Kidney (tissue), 14 donors: Measurements from ENCODE around the gene CIPC. TPM values are rescaled to one million over a fixed set of nuclear protein-coding genes. Genes with fewer than 3 reads are reported as not detected.

Experiments used
- DNase-seq, 5 donors: peaks; one replicate each; pipeline ENCODE4 v3.0.0-alpha.2; 2013 to 2020
- FAIRE-seq: peaks from 2 replicates; lab custom pipeline; 2012; peaks lifted over from hg19 to GRCh38; lab: Jason Lieb, UNC
- H3K27ac ChIP-seq, 2 donors: one replicate each; pipeline ENCODE4 v1.7.0; 2013; ENCODE audit warnings: low read depth in 2 of 2, low read length in 2 of 2, inconsistent platforms in 1 of 2
- H3K27me3 ChIP-seq: one replicate; pipeline ENCODE4 v1.7.1; 2013; ENCODE audit warnings: low read length, inconsistent platforms; ENCODE audit not compliant: control insufficient read depth, insufficient read depth
- H3K36me3 ChIP-seq, 3 donors: one replicate each; pipeline versions ENCODE4 v1.7.0 to v1.7.1; 2013; ENCODE audit warnings: low read length in 3 of 3, control low read depth in 1 of 3, inconsistent platforms in 1 of 3; ENCODE audit not compliant: insufficient read depth in 3 of 3, control insufficient read depth in 2 of 3
- H3K4me1 ChIP-seq, 3 donors: one replicate each; pipeline versions ENCODE4 v1.7.0 to v1.7.1; 2013; ENCODE audit warnings: low read length in 3 of 3, inconsistent platforms in 1 of 3, low read depth in 1 of 3; ENCODE audit not compliant: control insufficient read depth in 2 of 3, insufficient read depth in 2 of 3
- H3K4me3 ChIP-seq, 3 donors: one replicate each; pipeline versions ENCODE4 v1.7.0 to v1.8.1; 2013; ENCODE audit warnings: low read length in 3 of 3, control low read depth in 1 of 3, inconsistent platforms in 1 of 3
- H3K9ac ChIP-seq, 3 donors: one replicate each; pipeline versions ENCODE4 v1.7.0 to v1.7.1; 2013; ENCODE audit warnings: low read length in 3 of 3, control low read depth in 1 of 3, inconsistent platforms in 1 of 3
- H3K9me3 ChIP-seq, 3 donors: one replicate each; pipeline versions ENCODE4 v1.7.0 to v1.7.1; 2013; ENCODE audit warnings: low read length in 3 of 3, control low read depth in 1 of 3, inconsistent platforms in 1 of 3; ENCODE audit not compliant: control insufficient read depth in 2 of 3, insufficient read depth in 1 of 3
- intact Hi-C: fragments of 100-400 bp; cut with DNase I; formaldehyde crosslinking; loops from one replicate; pipeline ENCODE4 v1.11.1; 2022
- polyA plus RNA-seq: library from polyadenylated mRNA; stranded (reverse); fragments of 350-450 nt; fragmentation: Illumina TruSeq; extraction: RNeasy Lipid Tissue Mini Kit (QIAGEN cat#74804); gene quantifications from one replicate; pipeline ENCODE4 v1.2.3, GENCODE V29; 2014; ENCODE audit warnings: low read depth, low replicate concordance; ENCODE audit not compliant: insufficient read depth
- total RNA-seq: library from RNA; stranded (reverse); fragmentation: NEBNext Ultra II Directional; extraction: Animal tissue kit (Norgen Biotek cat#: 25700); gene quantifications from one replicate; pipeline ENCODE4 v1.2.1, GENCODE V29; 2021
- TF ChIP-seq, protein P1 (sequence below): IDR thresholded peaks from 3 replicates; pipeline ENCODE4 v1.5.1; 2012; ENCODE audit warnings: mild to moderate bottlenecking, moderate library complexity, borderline replicate concordance; ENCODE audit not compliant: insufficient read depth; ENCODE audit errors: extremely low read depth
- donor health status: control.
- donor health status: control.
- donor health status: control.
- donor health status: control.
- donor health status: control.
- donor health status: DM: yes; HTN: yes; CAD: no.
- donor health status: Normal renal cell carcinoma (clear cell type).

The CIPC gene
- total and polyA plus RNA-seq, 2 donors from 2014 or later: 12.8 to 23.5 TPM

DNA sequence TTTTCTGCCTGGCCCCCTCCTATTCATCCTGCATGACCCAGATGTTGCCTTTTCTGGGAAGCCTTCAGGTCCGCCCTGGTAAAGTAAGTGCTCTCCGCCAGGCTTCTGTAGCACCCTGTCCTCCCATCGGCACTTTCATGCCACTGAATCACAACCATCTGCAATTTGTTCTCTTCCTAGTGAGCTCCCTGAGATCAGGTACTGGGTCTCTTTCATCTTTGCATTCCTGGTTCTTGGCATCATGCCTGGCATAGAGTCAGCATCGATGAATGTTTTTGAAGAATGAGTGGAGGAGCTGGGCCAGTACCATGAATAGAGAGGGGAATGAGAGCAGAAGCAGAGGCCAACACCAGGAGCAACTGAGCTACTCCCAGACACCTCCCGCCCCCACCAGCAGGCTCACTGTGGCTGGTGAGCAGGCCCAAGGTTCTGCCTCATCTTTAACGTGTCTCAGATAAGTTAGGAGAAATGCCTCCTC is 30.4 kb downstream of the CIPC start:
- H3K27ac ChIP-seq: no peak overlapping the region
- peaks cover 3% of the 10 kb centered on the region for H3K27me3 ChIP-seq
- peak in 2 of 5 donors; percentile 4 to 37 for DNase-seq
- TF ChIP-seq, protein P1, sequence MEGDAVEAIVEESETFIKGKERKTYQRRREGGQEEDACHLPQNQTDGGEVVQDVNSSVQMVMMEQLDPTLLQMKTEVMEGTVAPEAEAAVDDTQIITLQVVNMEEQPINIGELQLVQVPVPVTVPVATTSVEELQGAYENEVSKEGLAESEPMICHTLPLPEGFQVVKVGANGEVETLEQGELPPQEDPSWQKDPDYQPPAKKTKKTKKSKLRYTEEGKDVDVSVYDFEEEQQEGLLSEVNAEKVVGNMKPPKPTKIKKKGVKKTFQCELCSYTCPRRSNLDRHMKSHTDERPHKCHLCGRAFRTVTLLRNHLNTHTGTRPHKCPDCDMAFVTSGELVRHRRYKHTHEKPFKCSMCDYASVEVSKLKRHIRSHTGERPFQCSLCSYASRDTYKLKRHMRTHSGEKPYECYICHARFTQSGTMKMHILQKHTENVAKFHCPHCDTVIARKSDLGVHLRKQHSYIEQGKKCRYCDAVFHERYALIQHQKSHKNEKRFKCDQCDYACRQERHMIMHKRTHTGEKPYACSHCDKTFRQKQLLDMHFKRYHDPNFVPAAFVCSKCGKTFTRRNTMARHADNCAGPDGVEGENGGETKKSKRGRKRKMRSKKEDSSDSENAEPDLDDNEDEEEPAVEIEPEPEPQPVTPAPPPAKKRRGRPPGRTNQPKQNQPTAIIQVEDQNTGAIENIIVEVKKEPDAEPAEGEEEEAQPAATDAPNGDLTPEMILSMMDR: no peak
- no peak overlapping the region for H3K9ac ChIP-seq
- H3K4me1 ChIP-seq: peaks cover 0 to 3% (median 0%) of the 10 kb centered on the region in 3 donors
- no peaks in the 10 kb centered on the region for H3K9me3 ChIP-seq
- no peak for FAIRE-seq
- no peaks in the 10 kb centered on the region for H3K36me3 ChIP-seq
- intact Hi-C loops: no loop called here
- H3K4me3 ChIP-seq: no peak overlapping the region

DNA sequence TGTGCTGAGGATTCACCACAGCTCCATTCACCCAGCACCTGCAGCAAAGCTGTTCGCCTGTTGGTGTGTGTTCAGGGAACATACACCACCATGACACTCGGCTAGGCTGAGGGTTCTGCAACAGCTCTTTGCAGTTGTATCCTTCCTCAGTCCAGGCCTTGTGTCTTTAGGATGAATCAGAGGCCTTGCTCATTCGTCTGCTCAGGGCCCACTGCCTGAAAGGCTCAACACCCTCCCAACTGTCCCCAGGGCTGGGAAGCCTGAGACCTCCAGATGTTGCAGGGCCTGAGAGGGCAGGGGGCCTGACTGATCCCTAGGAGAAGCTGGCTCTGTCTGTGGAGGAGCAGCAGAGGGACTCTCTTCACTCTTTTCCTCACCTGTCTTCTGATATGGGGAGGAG is 32.3 kb downstream of the CIPC start:
- Histone ChIP-seq H3K9ac (no peak overlapping the region), H3K4me3 (no peak overlapping the region), H3K4me1 (no peaks in the 10 kb centered on the region), H3K27ac (no peak overlapping the region), H3K27me3 (peaks cover 2% of the 10 kb centered on the region), H3K9me3 (no peaks in the 10 kb centered on the region), H3K36me3 (no peaks in the 10 kb centered on the region)
- DNase-seq (no peak), FAIRE-seq (no peak)
- TF ChIP-seq, protein P1: no peak
- intact Hi-C loops: no loop called here

DNA sequence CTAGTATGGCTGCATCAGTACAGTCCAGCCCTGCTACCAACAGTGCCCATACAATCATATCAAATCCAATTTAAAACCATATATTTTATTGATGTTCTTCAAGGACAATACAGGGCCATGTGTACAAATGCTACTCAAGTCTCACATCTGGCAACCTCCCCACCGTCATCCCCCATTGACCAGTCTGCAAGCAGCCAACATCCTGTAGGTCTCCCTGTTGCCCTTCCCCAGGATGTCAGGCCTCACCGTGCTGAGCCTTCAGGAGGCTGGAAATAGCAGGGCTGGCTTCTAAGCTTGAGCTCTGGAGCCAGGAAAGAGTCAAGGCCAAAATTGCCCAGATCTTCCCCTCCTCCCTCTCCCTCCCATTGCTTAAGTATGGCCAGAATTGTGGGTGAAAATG is 33.1 kb downstream of the CIPC start:
- Histone ChIP-seq H3K36me3 (no peaks in the 10 kb centered on the region), H3K4me1 (no peaks in the 10 kb centered on the region), H3K9ac (no peak overlapping the region), H3K27ac (no peak overlapping the region), H3K27me3 (no peaks in the 10 kb centered on the region), H3K4me3 (no peak overlapping the region), H3K9me3 (no peaks in the 10 kb centered on the region)
- intact Hi-C loops: no loop called here
- TF ChIP-seq, protein P1: no peak
- DNase-seq (peak in 1 of 5 donors; percentile 16), FAIRE-seq (no peak)
